Heart left ventricle (tissue), 13 donors: ENCODE measurements around the gene DHRS3.

Source experiments
- POLR2A ChIP-seq, 2 donors: fragments of 450-650 bp; IDR thresholded peaks; one replicate each; pipeline ENCODE4 v1.6.1; 2017; ENCODE audit warnings: antibody characterized with exemption in 2 of 2, mild to moderate bottlenecking in 2 of 2, moderate library complexity in 2 of 2
- TF ChIP-seq, protein P1 (sequence below), 12 donors: fragments of 200-600 bp; sonication (generic) in 4 of 12; IDR thresholded peaks; one replicate each; pipeline versions ENCODE4 v1.5.0 to v1.8.0; 2018 to 2022; ENCODE audit warnings: antibody characterized with exemption in 12 of 12, mild to moderate bottlenecking in 5 of 12
- donor health status: ischemic (EF 13 %, LVEDD 7.1; RV severe dilation, severe dysfunction).
- donor health status: DM: no; HTN: yes; CAD: no.
- donor health status: DM: no; HTN: no; CAD: no.
- donor health status: ischemic (EF 25% LVEDD 6.9; RV normal size, moderate dysfunction).
- donor health status: ischemic (EF 25% LVEDD 5.7; RV mildly dilated, moderate dysfunction).
- donor health status: ischemic (EF 35%, LVEDD 5.7; RV mildly dilated, moderate dysfunction).
- donor health status: nonischemic (EF 11% LVEDD 7.7; RV severe dilation, severe dysfunction).
- donor health status: DM: yes; HTN: yes; CAD: no.
- donor health status: PGD.
- donor health status: ischemic (EF 29% LVEDD 5.4; RV normal size, mild dysfunction).
- donor health status: nonischemic (EF 23%, LVEDD 6.1; RV moderate dilation, normal function).

- TF ChIP-seq, protein P1, sequence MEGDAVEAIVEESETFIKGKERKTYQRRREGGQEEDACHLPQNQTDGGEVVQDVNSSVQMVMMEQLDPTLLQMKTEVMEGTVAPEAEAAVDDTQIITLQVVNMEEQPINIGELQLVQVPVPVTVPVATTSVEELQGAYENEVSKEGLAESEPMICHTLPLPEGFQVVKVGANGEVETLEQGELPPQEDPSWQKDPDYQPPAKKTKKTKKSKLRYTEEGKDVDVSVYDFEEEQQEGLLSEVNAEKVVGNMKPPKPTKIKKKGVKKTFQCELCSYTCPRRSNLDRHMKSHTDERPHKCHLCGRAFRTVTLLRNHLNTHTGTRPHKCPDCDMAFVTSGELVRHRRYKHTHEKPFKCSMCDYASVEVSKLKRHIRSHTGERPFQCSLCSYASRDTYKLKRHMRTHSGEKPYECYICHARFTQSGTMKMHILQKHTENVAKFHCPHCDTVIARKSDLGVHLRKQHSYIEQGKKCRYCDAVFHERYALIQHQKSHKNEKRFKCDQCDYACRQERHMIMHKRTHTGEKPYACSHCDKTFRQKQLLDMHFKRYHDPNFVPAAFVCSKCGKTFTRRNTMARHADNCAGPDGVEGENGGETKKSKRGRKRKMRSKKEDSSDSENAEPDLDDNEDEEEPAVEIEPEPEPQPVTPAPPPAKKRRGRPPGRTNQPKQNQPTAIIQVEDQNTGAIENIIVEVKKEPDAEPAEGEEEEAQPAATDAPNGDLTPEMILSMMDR (IDR thresholded peaks at IDR 0.05): no peak
- TF ChIP-seq POLR2A (IDR thresholded peaks at IDR 0.05): no peak
Observed at GRCh38 chr1:12551584-12551983, 66.4 kb downstream of the DHRS3 start.
